HG03139 (cell line): ENCODE measurements around the gene SERPINB2.
"Not testable (repeated sequence)": the region's sequence is repeated elsewhere in the genome, so short reads cannot be mapped to it uniquely, and the experiment has no call there.

Experiments
- ATAC-seq: cut with Tn5 transposase; IDR thresholded peaks from one replicate; pipeline ENCODE4 v1.9.1; 2021; ENCODE audit not compliant: unreplicated experiment

The SERPINB2 gene

DNA sequence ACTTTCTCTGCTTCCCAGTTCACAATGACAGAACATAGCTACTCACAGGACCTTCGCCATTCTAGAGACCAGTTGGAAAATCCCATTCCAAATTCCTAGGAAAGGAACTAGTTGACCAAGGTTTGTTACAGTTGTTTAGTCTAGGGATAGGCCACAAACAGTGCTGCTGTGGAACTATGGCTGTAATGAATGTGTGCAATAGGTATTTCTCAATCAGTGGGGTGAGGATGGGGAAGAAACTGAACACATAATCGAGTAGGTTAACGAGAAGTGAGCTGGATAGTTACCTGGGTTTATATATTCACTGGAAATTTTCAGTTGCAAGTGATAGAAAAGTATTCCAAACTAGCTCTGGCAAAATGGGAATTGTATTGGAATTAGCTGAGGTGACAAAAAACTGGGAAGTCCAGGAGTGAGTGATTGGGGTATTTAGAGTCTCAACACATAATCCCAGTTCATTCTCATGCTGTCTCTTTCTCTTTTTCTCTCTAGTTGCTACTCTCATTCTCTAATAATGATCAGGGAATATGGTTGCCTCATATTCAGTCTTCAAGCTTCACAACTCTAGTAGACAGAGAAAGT is 43.4 kb downstream of the SERPINB2 start:
- no peak for ATAC-seq

DNA sequence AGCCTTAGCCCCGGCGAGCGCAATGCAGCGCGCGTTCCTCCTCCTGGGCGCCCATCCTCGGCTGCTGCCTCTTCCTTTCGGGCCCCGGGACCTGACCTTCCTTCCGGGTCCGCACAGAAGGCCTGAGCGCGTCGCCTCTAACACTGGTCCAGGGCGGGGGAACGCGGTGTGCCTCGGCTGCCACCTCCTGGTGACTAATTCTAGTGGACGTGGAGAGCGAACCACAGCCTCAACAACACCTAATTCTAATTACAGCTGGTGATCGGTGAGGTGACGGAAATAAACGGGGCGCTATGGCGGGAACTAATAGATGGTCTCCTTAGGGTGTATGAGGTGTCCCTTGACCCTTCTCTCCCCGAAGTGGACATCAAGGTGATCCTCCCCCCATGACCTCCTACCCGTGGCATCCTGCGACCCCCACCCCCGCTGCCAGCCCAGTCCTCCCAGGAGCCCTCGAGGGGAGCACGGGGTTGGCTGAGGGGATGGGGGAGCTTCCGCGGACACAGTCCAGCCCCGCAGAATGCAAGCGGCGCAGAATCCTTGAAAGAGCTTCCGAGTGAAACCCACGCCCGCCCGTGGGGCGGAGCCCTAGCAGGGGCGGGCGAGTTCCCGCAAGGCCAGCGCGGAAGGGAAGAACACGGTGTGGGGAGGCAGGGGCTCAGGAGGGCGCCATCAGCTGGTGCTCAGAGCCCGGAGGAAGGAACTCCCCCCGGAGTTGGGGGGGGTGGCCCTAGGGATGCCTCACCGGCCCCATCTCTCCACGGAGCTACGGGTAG is 48.8 kb downstream of the SERPINB2 start:
- peak; percentile 99 for ATAC-seq

DNA sequence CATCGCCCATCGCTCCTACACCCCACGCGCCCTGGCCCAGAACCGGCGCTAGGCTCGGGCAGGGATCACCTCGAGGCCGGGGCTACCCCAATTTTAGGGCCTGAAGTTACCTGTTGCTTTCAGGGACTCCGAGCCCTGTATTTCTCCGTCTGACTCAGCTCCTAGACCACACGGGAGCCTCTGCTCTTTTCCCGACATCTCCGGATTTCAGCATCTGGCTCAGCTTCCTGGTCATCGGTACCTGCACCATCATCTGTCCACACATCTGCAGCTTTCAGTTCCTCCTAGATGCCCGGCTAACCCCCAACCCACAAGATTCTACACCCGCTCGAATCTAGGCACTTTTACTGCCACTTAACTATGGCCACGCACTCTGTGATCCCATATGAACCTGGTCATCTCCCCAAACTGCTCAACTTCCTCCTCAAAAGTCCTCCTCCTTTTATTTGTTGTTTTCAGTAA is 49.5 kb downstream of the SERPINB2 start:
- peak; percentile 2 for ATAC-seq

DNA sequence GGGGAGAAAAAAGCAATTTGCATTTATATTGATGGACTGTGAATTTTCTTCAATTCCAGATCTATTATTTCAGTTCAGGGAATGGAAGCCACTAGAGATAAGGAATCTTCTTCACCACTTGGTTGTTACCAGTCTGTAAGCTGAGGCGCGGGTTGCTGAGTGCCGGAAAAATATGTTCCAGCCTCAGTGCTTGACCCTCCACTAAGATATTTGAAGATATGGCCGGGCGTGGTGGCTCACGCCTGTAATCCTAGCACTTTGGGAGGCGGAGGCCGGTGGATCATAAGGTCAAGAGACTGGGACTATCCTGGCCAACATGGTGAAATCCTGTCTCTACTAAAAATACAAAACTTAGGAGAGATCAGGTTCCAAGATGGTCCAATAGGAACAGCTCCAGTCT is 52.5 kb downstream of the SERPINB2 start:
- no peak for ATAC-seq

DNA sequence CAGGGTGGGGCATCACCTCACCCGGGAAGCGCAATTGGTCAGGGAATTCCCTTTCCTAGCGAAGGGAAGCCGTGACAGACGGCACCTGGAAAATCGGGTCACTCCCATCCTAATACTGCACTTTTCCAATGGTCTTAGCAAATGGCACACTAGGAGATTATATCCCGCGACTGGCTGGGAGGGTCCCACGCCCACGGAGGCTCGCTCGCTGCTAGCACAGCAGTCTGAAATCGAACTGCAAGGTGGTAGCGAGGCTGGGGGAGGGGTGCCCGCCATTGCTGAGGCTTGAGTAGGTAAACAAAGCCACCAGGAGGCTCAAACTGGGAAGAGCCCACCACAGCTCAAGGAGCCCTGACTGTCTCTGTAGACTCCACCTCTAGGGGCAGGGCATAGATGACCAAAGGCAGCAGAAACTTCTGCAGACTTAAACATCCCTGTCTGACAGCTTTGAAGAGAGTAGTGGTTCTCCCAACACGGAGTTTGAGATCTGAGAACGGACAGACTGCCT is 53.1 kb downstream of the SERPINB2 start:
- not testable (repeated sequence) for ATAC-seq

DNA sequence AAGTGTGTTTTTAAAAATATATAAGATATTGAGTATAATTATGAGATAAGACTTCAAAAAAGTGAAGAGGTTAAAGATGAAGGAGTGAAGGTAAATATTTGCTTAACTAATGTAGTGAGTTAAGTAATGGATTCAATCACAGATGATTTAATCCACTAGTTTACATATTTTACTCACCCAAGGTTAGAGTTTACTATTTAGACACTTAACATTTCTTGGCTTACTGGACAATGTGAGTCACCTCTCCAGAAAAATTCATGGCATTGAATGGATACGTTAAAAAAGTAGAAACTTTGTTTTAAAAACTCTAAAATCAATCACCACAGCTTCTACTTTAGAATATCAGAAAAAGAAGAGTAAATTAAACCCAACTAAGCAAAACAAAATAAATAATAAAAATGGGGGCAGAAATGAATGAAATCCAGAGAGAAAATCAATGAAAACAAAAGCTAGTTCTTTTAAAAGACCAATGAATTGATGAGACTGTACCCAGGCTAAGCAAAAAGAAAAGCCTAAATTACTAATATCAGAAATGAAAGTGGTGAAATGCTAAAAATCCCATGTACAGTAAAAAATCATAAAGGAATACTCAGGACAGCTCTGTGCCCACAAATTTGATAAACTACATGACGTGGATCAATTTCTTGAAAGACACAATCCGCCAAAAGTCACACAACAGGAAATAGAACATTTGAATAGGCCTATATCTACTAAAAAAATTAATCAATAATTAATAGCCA is 59.7 kb downstream of the SERPINB2 start:
- ATAC-seq: no peak

DNA sequence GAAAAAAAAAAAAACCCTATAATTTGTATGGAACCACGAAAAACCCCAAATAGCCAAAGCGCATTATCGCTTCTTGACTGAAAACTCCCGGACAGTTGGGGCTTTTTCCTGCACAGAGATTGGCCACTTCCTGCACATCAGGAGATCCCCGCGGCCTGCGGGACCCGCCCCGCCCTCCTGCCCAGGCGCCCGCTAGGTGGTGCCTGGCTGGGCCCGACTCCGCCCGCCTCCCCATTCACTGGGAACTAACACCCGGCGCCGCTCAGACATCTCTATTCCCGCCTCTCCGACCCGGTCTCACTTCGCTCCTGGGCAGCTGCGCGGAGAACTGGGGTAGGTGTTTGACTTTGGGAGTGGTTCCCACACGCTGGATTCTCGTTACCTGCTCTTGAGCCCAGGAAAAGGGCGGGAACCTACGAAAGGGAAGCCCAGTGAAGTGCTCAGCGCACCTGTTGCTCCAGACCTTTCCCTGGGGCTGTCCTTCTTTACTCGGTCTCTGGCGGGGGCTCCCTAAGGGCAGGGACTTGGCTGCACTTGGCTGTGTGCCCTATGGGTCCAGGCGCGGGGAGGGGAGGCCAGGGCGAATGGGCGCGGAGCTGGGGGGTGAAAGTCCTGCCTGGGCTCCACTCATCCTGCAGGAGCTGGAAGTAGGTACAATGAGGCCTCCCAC is 61.7 kb downstream of the SERPINB2 start, which contains the start of gene HMSD:
Gene HMSD (plus strand): TSS at position 234 of the 670 bp plus-strand sequence. CDS start 4,155 bp downstream, outside the sequence.
- ATAC-seq: peak; percentile 94

GRCh38 chr18:63951302-63951705 is 63.8 kb downstream of the SERPINB2 start:
- ATAC-seq: peak; percentile 42
